Kidney (tissue), 14 donors: ENCODE results near the gene BRK1. TPM values are rescaled to one million over a fixed set of nuclear protein-coding genes. Genes with fewer than 3 reads are reported as not detected.
"Not testable (repeated sequence)": the region's sequence is repeated elsewhere in the genome, so short reads cannot be mapped to it uniquely, and the experiment has no call there.

ENCODE experiments used
- DNase-seq, 5 donors: peaks; one replicate each; pipeline ENCODE4 v3.0.0-alpha.2; 2013 to 2020
- FAIRE-seq: peaks from 2 replicates; lab custom pipeline; 2012; peaks lifted over from hg19 to GRCh38; lab: Jason Lieb, UNC
- H3K27ac ChIP-seq, 2 donors: one replicate each; pipeline ENCODE4 v1.7.0; 2013; ENCODE audit warnings: low read depth in 2 of 2, low read length in 2 of 2, inconsistent platforms in 1 of 2
- H3K27me3 ChIP-seq: one replicate; pipeline ENCODE4 v1.7.1; 2013; ENCODE audit warnings: low read length, inconsistent platforms; ENCODE audit not compliant: control insufficient read depth, insufficient read depth
- H3K36me3 ChIP-seq, 3 donors: one replicate each; pipeline versions ENCODE4 v1.7.0 to v1.7.1; 2013; ENCODE audit warnings: low read length in 3 of 3, control low read depth in 1 of 3, inconsistent platforms in 1 of 3; ENCODE audit not compliant: insufficient read depth in 3 of 3, control insufficient read depth in 2 of 3
- H3K4me1 ChIP-seq, 3 donors: one replicate each; pipeline versions ENCODE4 v1.7.0 to v1.7.1; 2013; ENCODE audit warnings: low read length in 3 of 3, inconsistent platforms in 1 of 3, low read depth in 1 of 3; ENCODE audit not compliant: control insufficient read depth in 2 of 3, insufficient read depth in 2 of 3
- H3K4me3 ChIP-seq, 3 donors: one replicate each; pipeline versions ENCODE4 v1.7.0 to v1.8.1; 2013; ENCODE audit warnings: low read length in 3 of 3, control low read depth in 1 of 3, inconsistent platforms in 1 of 3
- H3K9ac ChIP-seq, 3 donors: one replicate each; pipeline versions ENCODE4 v1.7.0 to v1.7.1; 2013; ENCODE audit warnings: low read length in 3 of 3, control low read depth in 1 of 3, inconsistent platforms in 1 of 3
- H3K9me3 ChIP-seq, 3 donors: one replicate each; pipeline versions ENCODE4 v1.7.0 to v1.7.1; 2013; ENCODE audit warnings: low read length in 3 of 3, control low read depth in 1 of 3, inconsistent platforms in 1 of 3; ENCODE audit not compliant: control insufficient read depth in 2 of 3, insufficient read depth in 1 of 3
- CTCF ChIP-seq: IDR thresholded peaks from 3 replicates; pipeline ENCODE4 v1.5.1; 2012; ENCODE audit warnings: mild to moderate bottlenecking, moderate library complexity, borderline replicate concordance; ENCODE audit not compliant: insufficient read depth; ENCODE audit errors: extremely low read depth
- intact Hi-C: fragments of 100-400 bp; cut with DNase I; formaldehyde crosslinking; loops from one replicate; pipeline ENCODE4 v1.11.1; 2022
- polyA plus RNA-seq: library from polyadenylated mRNA; stranded (reverse); fragments of 350-450 nt; fragmentation: Illumina TruSeq; extraction: RNeasy Lipid Tissue Mini Kit (QIAGEN cat#74804); gene quantifications from one replicate; pipeline ENCODE4 v1.2.3, GENCODE V29; 2014; ENCODE audit warnings: low read depth, low replicate concordance; ENCODE audit not compliant: insufficient read depth
- total RNA-seq: library from RNA; stranded (reverse); fragmentation: NEBNext Ultra II Directional; extraction: Animal tissue kit (Norgen Biotek cat#: 25700); gene quantifications from one replicate; pipeline ENCODE4 v1.2.1, GENCODE V29; 2021
- donor health status: control.
- donor health status: control.
- donor health status: control.
- donor health status: control.
- donor health status: control.
- donor health status: DM: yes; HTN: yes; CAD: no.
- donor health status: Normal renal cell carcinoma (clear cell type).

The BRK1 gene
- total and polyA plus RNA-seq, 2 donors from 2014 or later: 130 to 308 TPM

GRCh38 chr3:10162185-10162584 is 46.7 kb downstream of the BRK1 start:
- Histone ChIP-seq H3K27ac (no peak overlapping the region), H3K4me1 (no peaks in the 10 kb centered on the region), H3K36me3 (no peaks in the 10 kb centered on the region), H3K9me3 (no peaks in the 10 kb centered on the region), H3K9ac (no peak overlapping the region), H3K27me3 (no peaks in the 10 kb centered on the region), H3K4me3 (no peak overlapping the region)
- TF ChIP-seq CTCF: no peak
- FAIRE-seq (no peak), DNase-seq (peak in 1 of 5 donors; percentile 6)
- intact Hi-C loops: no loop called here

GRCh38 chr3:10164201-10164545 is 48.7 kb downstream of the BRK1 start:
- H3K27ac ChIP-seq, intact Hi-C loops, H3K9me3 ChIP-seq, FAIRE-seq, H3K27me3 ChIP-seq, H3K36me3 ChIP-seq, H3K9ac ChIP-seq, H3K4me1 ChIP-seq, DNase-seq: not testable (repeated sequence)
- H3K4me3 ChIP-seq: peak overlapping the region in 2 of 3 donors; percentile 71 to 76

GRCh38 chr3:10164546-10165393 is 49.3 kb downstream of the BRK1 start, which contains the start of gene IRAK2:
Gene IRAK2 (plus strand): TSS chr3:10164919. CDS start chr3:10164955, 36 bp downstream.
- H3K9ac ChIP-seq: peak within 1 kb of the TSS; percentile 26 to 67 (median 30)
- no peaks in the 10 kb centered on the region for H3K4me1 ChIP-seq
- DNase-seq (peak; percentile 51 to 93 (median 73)), FAIRE-seq (no peak)
- H3K27ac ChIP-seq: peak within 1 kb of the TSS in 1 of 2 donors; percentile 26
- peak; percentile 74 for TF ChIP-seq CTCF
- intact Hi-C loops: no loop called here
- peaks cover 0 to 4% (median 0%) of the 10 kb centered on the region in 3 donors for H3K9me3 ChIP-seq
- H3K36me3 ChIP-seq: no peaks in the 10 kb centered on the region
- H3K27me3 ChIP-seq: no peaks in the 10 kb centered on the region
- H3K4me3 ChIP-seq: peak within 1 kb of the TSS; percentile 51 to 76 (median 71)

- DNase-seq (peak in 1 of 5 donors; percentile 29), FAIRE-seq (no peak)
- Histone ChIP-seq H3K36me3 (no peaks in the 10 kb centered on the region), H3K9ac (no peak overlapping the region), H3K9me3 (peaks cover 0 to 4% (median 0%) of the 10 kb centered on the region in 3 donors), H3K27ac (no peak overlapping the region), H3K4me3 (no peak overlapping the region), H3K4me1 (no peaks in the 10 kb centered on the region), H3K27me3 (no peaks in the 10 kb centered on the region)
- intact Hi-C loops: no loop called here
- TF ChIP-seq CTCF: no peak
Observed at GRCh38 chr3:10166213-10166604, 50.7 kb downstream of the BRK1 start.
